Kidney epithelial cell (primary cell): ENCODE data around the gene ZNF142. TPM values are rescaled to one million over a fixed set of nuclear protein-coding genes. Genes with fewer than 3 reads are reported as not detected.

Experiments used
- DNase-seq: peaks from one replicate; pipeline ENCODE4 v3.0.0-alpha.2; 2010; ENCODE audit warnings: low read depth
- H3K27me3 ChIP-seq: 2 replicates; pipeline ENCODE4 v1.6.0; 2011; ENCODE audit warnings: low read length; ENCODE audit not compliant: control insufficient read depth, insufficient read depth
- H3K36me3 ChIP-seq: 2 replicates; pipeline ENCODE4 v1.5.1; 2011; ENCODE audit warnings: low read length; ENCODE audit not compliant: control insufficient read depth, insufficient read depth
- H3K4me3 ChIP-seq: 2 replicates; pipeline ENCODE4 v1.5.1; 2011; ENCODE audit warnings: low read depth, mild to moderate bottlenecking, control low read depth, low read length
- total RNA-seq: library from RNA; depleted of rRNA; stranded (reverse); fragments of >200 nt; gene quantifications from 2 replicates; pipeline ENCODE4 v1.2.3, GENCODE V29; 2015
- TF ChIP-seq, protein P1 (sequence below): IDR thresholded peaks from 2 replicates; pipeline ENCODE4 v1.5.1; 2011; ENCODE audit warnings: mild to moderate bottlenecking, moderate library complexity, low read length, control low read depth, inconsistent platforms; ENCODE audit not compliant: insufficient read depth, poor library complexity, severe bottlenecking

ZNF142 gene
- total RNA-seq, 1 donor from 2014 or later, result 22.6 TPM

DNA sequence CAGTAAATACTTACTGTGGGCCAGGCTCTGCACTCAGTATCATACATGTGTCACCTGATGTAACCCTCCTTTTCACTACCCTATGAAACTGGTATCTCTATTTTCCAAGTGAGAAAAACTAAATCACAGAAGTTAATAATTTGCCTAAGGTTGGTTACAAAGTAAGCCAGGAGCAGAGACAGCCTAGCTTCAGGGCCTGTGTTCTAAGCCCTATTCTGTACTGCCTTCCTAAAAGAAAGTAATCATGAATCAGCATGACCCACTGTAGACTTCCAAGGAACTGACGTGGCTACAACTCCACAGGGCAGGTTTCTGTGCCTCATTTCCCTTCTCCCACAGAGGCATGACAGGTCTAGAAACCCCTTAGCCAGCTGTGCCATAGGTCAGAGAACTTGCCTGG, 14.3 kb downstream of the ZNF142 start:
- Histone ChIP-seq H3K4me3 (no peak overlapping the region), H3K36me3 (peaks cover 5% of the 10 kb centered on the region), H3K27me3 (no peaks in the 10 kb centered on the region)
- TF ChIP-seq, protein P1, sequence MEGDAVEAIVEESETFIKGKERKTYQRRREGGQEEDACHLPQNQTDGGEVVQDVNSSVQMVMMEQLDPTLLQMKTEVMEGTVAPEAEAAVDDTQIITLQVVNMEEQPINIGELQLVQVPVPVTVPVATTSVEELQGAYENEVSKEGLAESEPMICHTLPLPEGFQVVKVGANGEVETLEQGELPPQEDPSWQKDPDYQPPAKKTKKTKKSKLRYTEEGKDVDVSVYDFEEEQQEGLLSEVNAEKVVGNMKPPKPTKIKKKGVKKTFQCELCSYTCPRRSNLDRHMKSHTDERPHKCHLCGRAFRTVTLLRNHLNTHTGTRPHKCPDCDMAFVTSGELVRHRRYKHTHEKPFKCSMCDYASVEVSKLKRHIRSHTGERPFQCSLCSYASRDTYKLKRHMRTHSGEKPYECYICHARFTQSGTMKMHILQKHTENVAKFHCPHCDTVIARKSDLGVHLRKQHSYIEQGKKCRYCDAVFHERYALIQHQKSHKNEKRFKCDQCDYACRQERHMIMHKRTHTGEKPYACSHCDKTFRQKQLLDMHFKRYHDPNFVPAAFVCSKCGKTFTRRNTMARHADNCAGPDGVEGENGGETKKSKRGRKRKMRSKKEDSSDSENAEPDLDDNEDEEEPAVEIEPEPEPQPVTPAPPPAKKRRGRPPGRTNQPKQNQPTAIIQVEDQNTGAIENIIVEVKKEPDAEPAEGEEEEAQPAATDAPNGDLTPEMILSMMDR, result no peak
- DNase-seq, result peak; percentile 88

DNA sequence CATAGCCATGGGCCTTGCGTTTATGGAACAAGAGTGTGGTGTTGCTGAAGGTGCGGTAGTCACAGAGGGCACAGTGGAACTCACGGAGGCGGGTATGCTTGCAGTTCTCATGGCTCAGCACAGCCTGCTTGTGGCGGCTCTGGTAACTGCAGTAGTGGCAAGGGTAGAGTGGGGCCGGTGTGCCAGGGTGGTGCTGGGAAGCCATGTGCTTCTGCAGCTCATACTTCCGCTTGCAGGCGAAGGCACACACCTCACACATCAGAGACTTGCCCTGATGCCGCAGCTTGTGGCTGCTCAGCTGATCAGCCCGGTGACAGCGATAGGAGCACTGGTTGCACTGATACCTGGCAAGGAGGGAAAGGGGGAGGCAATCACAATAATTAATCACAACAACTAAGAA, 14.7 kb downstream of the ZNF142 start:
- no peak for DNase-seq
- peaks cover 6% of the 10 kb centered on the region for H3K36me3 ChIP-seq
- TF ChIP-seq, protein P1, result peak; percentile 55
- H3K27me3 ChIP-seq, result no peaks in the 10 kb centered on the region
- no peak overlapping the region for H3K4me3 ChIP-seq

DNA sequence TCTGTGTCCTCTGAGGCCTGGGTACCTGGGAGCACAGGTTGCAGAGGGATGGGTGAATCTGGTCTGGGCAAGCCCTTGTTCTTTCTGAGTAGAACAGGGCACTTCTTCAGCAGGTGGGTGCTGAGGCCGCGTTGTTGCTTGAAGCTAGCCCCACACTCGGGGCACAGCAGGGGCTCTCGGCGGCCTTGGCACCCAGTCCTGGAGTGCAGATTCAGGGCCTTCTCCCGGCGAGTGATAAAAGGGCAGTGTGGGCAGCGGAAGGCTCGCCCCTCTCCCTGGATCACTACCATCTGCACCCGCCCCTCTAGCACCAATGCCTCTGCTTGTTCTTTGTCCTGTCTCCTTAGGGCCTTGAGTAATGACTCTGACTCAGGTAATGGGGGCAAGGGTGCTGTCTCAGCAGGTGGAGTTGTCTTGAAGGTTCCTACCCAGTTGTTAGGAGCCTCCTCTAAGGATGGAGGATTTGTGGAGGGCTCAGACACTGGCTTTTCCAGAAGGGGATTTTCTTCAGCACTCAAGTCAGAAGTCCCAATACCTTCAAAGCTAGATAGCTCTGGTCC, 15.6 kb downstream of the ZNF142 start:
- no peaks in the 10 kb centered on the region for H3K27me3 ChIP-seq
- TF ChIP-seq, protein P1, result no peak
- no peak for DNase-seq
- no peak overlapping the region for H3K4me3 ChIP-seq
- H3K36me3 ChIP-seq, result peaks cover 6% of the 10 kb centered on the region

DNA sequence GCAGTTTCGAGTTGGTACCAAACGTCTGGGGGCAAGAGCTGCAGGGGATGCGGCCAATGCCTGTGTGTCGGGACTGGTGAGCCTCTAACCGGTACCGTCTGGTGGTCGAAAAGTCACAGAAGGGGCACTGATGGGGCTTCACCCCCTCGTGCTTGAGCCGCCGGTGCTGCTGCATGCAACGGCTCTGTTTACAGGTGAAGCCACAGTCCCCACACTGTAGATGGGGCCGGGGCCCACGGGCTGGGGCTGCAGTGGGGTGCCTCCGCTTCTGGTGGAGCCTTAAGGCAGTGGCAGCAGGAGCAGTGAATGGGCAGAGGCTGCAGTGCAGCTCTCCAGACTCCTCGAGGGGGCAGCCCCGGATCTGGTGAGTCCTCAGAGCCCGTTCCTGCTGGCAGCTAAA, 16.6 kb downstream of the ZNF142 start:
- Histone ChIP-seq H3K4me3 (no peak overlapping the region), H3K36me3 (peaks cover 5% of the 10 kb centered on the region), H3K27me3 (no peaks in the 10 kb centered on the region)
- TF ChIP-seq, protein P1, result no peak
- DNase-seq, result no peak

DNA sequence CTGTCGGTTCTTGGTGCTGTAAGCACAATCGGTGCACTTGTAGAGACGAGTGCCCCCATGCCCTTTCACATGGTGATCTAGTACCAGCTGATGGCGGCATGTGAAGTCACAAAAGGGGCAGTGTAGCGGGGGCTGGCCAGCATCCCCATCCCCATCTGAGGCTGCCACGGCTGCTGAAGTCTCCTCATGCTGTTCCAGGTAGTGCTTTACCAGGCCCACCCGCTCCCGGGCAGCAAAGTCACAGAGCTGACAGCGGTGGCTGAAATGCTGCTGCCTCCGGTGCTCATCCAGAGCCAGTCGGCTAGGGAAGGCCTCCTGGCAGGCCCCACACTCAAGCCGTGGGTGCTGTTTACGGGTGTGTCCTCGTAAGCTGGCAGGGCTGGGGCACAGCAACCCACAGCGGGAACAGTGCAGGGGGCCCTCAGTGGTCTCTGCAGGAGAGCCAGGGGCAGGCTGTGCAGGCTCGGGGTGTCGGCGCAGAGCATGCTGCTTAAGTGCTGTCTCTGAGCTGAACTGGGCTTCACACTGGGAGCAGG, 17.2 kb downstream of the ZNF142 start:
- no peak for DNase-seq
- TF ChIP-seq, protein P1, result no peak
- H3K36me3 ChIP-seq, result peaks cover 5% of the 10 kb centered on the region
- H3K4me3 ChIP-seq, result no peak overlapping the region
- H3K27me3 ChIP-seq, result no peaks in the 10 kb centered on the region

DNA sequence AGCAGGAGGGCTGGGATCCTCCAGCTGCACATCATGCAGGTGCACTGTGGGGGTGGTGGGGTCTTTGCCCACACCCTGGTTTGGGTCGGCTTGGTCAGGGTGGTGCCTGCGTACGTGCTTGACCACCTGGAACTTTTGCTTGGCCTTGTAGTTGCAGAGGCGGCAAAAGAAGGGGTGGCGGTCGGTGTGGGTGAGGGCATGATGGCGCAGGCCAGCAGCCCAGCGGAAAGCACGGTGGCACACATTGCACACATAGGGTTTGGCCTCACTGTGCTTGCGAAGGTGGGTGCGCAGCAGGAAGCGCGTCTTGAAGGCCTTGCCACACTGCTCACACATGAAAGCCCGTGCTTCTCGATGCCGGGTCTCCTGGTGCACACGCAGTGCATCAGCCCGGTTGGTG, 21.1 kb downstream of the ZNF142 start:
- DNase-seq, result no peak
- TF ChIP-seq, protein P1, result no peak
- Histone ChIP-seq H3K27me3 (no peaks in the 10 kb centered on the region), H3K36me3 (peaks cover 4% of the 10 kb centered on the region), H3K4me3 (no peak overlapping the region)
